Stimulated activated CD8-positive, alpha-beta memory T cell treated with anti-CD3 and anti-CD28 coated beads, Interleukin-4, amount 100 ng/mL, for 48 hours (primary cell): ENCODE results near the gene IP6K3.

Source experiments
- DNase-seq: peaks from one replicate; pipeline ENCODE4 v3.0.0-alpha.2; 2020

The IP6K3 gene

DNA sequence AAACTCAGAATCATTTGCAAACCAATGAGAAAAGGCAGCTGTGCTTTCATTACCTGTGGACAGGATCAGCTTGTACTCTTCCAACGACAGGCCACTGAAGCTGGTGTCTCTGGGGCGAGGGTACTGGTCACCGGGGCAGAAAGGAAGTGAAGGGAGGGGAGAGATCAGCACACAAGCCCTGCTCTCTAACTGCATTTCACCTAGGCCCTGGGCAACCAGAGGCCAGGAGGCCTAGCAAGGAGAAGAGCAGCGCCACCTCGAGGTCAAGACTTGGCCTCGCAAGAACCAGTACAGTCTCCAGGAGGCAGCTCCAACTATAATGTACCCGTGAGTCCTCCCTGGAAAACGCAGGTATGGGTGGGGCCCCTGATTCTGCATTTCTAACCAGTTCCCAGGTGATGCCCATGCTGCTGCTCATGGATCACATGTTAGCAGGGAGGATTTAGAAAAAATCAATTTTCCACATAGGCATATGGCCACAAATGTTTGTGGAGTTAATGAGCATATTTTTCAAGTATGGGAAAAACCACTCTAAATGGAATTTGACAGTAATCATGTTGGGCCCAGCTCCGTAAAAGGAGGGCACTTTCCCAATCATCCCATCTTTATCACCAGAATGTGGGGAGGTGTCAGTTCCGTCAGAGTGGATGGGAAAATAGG is 46.2 kb downstream of the IP6K3 start:
- peak; percentile 82 for DNase-seq

DNA sequence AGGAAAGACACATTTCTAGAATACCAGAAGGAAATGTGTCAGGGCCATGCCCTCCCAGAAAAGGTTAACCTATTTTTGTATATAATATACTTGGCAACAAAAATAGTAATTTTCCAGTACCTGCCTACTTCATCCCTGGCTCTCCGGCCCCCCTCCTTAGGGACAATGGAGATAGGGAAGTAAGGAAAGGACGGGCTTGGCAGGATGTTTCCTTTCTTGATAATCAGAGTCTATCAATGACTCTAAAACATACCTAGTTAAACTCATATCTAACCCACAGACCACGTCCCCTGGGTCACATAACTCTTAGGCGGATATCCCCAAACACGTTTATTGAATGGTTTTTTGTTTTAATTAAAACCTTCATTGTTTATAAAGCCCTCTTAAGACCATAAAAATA is 47.0 kb downstream of the IP6K3 start:
- DNase-seq, result no peak

DNA sequence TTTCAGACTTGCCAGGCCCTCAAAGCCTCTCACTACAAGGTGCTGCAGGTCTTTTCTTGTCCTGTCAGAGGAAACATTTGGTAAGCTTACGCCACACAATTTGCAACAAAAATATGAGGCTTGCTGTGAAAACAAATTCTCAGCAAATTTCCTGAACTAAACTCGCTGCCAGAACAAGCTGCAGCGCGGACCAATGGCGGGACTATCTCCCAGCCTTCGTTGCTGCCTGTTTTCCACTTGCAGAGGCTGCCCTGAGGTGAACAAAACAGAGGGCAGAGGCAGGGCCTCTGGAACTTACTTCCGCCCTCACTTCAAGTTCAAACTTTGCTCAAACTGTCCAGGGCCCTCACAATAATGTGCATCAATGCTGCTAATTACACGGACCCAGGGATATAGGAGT is 47.6 kb downstream of the IP6K3 start:
- no peak for DNase-seq

DNA sequence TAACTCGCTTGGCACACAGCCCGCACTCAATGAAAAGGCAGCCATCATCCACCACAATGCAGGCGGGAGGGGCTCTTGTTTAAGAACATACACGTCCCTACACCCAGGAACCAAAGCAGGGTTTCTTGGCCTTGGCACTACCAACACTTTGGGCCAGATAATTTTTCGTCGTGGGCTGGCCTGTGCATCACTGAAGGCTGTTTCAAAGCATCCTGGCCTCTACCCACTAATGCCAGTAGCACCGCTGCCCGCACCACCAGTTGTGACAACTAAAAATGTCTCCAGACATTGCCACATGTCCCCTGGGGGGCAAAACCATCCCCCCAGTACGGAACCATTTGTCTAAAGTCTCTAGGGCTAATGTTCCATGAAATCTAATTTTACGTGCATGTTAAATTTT is 48.2 kb downstream of the IP6K3 start:
- no peak for DNase-seq

DNA sequence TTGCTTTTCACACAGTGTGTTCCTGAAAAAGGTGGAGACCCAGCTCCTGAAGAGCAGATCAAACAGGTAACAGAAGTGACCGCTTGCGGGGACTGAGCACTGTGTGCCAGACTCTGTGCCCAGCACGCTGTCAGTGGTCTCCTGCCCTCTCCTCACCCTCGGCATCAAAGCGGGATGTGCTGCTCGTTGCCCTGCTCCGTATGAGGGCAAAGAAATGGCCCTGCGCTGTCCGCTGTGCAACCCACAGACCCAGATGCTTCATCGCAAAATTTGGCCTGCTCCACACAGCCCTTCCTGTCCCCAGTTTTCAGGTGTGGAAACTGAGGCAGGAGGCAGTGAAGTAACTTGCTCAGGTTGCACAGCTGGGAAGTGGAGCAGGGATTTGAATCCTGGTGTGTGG is 48.9 kb downstream of the IP6K3 start:
- no peak for DNase-seq

- no peak for DNase-seq
These were observed 49.9 kb downstream of the IP6K3 start for GRCh38 chr6:33696548-33697518.

GRCh38 chr6:33696076-33696475 is 50.6 kb downstream of the IP6K3 start:
- DNase-seq, result no peak

DNA sequence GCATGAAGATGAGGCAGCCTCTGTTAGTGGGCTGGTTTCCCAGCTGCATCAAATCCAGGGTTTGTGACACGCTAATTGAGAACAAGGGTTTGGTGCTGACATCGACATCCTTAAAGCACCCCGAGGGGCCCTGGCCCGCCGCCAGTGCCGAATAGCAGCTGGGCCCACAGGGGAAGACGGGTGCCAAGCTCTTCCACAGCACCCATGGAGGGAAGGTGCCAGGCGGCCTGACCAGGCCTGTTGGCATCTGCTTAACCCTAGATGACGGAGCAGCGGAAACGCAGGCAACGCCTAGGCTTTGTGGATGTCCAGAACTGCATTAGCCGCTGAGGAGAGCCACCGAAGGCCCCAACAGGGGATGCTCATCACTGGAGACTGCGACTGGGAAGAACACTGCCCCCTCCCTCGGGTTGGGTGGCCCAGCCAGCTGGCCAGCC is 51.2 kb downstream of the IP6K3 start:
- DNase-seq, result no peak

DNA sequence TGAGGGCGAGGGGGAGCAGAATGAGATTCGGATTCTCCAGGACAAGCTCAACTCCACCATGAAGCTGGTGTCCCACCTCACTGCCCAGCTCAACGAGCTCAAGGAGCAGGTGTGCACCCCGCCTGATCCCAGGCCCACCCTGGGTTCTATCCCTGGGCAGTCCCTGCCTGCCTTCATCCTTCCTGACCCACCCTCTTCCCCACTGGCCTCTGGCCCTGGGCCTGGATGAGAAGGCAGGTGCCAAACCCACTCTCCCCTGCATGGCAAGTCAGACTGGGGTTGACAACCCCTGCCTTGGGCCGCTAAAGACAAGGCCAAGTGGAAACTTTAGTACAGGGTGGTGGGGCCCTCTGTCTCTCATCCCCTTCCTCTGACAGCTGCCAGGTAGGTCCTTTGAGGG is 51.7 kb downstream of the IP6K3 start:
- DNase-seq, result no peak

DNA sequence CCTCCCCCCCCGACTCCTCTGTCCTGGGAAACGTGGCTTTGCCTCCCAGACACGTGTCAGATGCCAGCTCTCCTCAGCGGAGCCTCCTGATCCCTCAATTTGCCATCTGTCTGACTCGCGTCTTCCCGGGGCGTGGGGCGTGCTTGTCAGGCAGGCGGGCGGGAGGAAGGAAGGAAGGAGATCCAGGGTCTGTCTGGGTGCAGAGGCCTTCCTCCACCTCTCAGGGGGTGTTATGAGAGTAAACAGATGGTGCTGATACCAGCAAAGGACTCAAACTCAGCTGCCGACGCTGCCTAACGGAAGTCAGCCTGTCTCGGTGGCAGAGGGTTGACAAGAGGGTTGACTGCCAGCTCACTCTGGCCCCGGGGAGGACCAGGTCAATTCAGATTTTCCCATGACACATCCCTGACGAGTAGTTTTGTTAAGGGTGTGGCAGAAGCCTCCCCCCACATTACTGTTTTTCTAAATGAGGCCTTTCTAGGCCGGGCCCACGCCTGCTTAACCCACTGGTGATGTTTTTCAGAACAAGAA is 52.2 kb downstream of the IP6K3 start:
- DNase-seq, result peak; percentile 84

- no peak for DNase-seq
These were observed 53.3 kb downstream of the IP6K3 start for GRCh38 chr6:33693186-33694105.

- peak; percentile 81 for DNase-seq
These were observed 53.9 kb downstream of the IP6K3 start for GRCh38 chr6:33692760-33693158.

- DNase-seq, result no peak
These were observed 54.5 kb downstream of the IP6K3 start for GRCh38 chr6:33692078-33692759.

- DNase-seq, result no peak
These were observed 55.1 kb downstream of the IP6K3 start for GRCh38 chr6:33691456-33692077.

DNA sequence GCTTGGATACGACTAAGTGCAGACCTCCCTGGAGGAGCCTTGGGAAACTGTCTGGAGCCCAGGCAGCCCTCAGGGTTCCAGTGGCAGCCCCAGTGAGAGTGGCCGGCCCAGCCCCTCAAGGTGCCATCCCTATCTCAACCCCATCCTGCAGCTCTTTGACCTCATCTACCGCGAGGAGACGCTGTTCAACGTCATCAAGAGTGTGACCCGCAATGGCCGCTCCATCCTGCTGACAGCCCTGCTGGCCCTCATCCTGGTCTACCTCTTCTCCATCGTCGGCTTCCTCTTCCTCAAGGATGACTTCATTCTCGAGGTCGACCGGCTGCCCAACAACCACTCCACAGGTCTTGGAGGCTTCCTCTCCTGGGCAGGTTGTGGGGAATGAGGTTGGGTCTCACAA is 55.9 kb downstream of the IP6K3 start:
- no peak for DNase-seq

GRCh38 chr6:33689879-33690278 is 56.8 kb downstream of the IP6K3 start:
- no peak for DNase-seq

DNA sequence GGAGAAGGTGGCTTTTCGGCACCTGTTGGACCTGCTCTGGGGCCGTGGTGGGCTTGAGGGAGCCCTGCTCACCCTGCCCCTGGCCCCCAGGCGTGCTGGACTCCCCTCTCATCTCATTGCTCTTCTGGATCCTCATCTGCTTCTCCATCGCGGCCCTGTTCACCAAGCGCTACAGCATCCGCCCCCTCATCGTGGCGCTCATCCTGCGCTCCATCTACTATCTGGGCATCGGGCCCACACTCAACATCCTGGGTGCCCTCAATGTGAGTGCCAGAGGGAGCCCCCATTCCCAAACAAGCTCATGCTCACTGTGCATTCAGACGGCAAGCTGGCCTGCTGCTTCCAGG is 57.6 kb downstream of the IP6K3 start:
- DNase-seq, result no peak

GRCh38 chr6:33688451-33689147 is 58.1 kb downstream of the IP6K3 start:
- DNase-seq, result no peak

- DNase-seq, result no peak
These were observed 58.7 kb downstream of the IP6K3 start for GRCh38 chr6:33688006-33688405.

DNA sequence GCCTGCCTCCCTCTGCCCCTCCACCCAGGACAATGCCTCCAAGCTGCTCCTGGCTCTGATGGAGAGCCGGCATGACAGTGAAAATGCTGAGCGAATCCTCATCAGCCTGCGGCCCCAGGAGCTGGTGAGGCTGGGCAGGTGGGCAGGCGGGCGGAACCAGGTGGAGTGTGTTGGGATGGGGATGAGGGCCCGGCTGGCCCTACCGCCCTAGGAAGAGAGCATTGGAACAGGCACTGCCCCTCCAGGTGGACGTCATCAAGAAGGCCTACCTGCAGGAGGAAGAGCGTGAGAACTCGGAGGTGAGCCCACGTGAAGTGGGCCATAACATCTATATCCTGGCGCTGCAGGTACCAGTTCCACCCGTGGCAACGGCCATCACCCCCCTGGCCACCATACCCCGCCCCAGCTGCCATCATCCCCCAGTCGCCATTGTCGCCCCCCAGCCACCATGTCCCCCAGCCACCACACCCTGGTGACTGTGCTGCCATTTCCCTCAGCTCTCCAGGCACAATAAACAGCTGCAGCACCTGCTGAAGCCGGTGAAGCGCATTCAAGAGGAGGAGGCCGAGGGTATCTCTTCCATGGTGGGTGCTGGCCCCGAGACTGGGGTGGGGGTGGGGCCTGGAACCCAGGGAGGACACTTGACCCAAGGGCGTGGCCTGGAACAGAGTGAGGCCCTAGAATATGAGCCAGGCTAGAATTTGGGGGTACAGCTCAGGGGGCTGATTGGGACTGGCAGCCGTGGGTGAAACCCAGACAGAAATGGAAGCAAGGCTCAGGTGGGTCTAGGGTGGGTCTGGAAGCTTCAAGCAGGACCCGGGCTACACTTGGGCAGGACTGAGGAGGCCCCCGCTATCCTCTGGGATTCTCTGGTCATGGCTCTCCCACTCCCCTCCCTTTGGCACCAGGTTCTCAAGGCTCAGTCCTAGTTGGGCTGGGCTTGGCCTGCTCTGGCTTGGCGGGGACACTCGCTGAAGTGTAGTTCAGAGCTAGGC is 59.4 kb downstream of the IP6K3 start:
- DNase-seq, result no peak
